ENCODE measurements around the gene FNDC10. TPM values are rescaled to one million over a fixed set of nuclear protein-coding genes. Genes with fewer than 3 reads are reported as not detected.

Gene FNDC10
- total RNA-seq, 1 donor = 0.43 TPM

GRCh38 chr1:1603671-1604373 is 3.9 kb upstream of the FNDC10 start:
- TF ChIP-seq CTCF (IDR thresholded peaks at IDR 0.05; ENCODE audit: insufficient read depth, low read depth, low read length) = no peak
- DNase-seq (ENCODE audit: low read depth) = no peak
- H3K4me3 ChIP-seq (ENCODE audit: low read depth, low read length) = no peak overlapping the region

GRCh38 chr1:1602968-1603506 is 3.1 kb upstream of the FNDC10 start:
- DNase-seq (ENCODE audit: low read depth) = no peak
- H3K4me3 ChIP-seq (ENCODE audit: low read depth, low read length) = no peak overlapping the region
- no peak for TF ChIP-seq CTCF (IDR thresholded peaks at IDR 0.05; ENCODE audit: insufficient read depth, low read depth, low read length)

- no peak for DNase-seq (ENCODE audit: low read depth)
- no peak for TF ChIP-seq CTCF (IDR thresholded peaks at IDR 0.05; ENCODE audit: insufficient read depth, low read depth, low read length)
- H3K4me3 ChIP-seq (ENCODE audit: low read depth, low read length) = no peak overlapping the region
Measured at GRCh38 chr1:1602304-1602967, 2.5 kb upstream of the FNDC10 start.

GRCh38 chr1:1601564-1602303 is 1.8 kb upstream of the FNDC10 start:
- no peak for TF ChIP-seq CTCF (IDR thresholded peaks at IDR 0.05; ENCODE audit: insufficient read depth, low read depth, low read length)
- DNase-seq (ENCODE audit: low read depth) = no peak
- no peak overlapping the region for H3K4me3 ChIP-seq (ENCODE audit: low read depth, low read length)

- TF ChIP-seq CTCF (IDR thresholded peaks at IDR 0.05; ENCODE audit: insufficient read depth, low read depth, low read length) = no peak
- no peak overlapping the region for H3K4me3 ChIP-seq (ENCODE audit: low read depth, low read length)
- no peak for DNase-seq (ENCODE audit: low read depth)
Measured at GRCh38 chr1:1600861-1601563, 1.1 kb upstream of the FNDC10 start.
